HCT116 (cell line): ENCODE results near the gene KCNH3.

Experiments
- CBX3 ChIP-seq: IDR thresholded peaks from 2 replicates; pipeline ENCODE4 v1.6.1; 2012; ENCODE audit warnings: low read depth
- CEBPB ChIP-seq: IDR thresholded peaks from 2 replicates; pipeline ENCODE4 v1.6.1; 2012; ENCODE audit warnings: low read depth
- JUND ChIP-seq: IDR thresholded peaks from 2 replicates; pipeline ENCODE4 v1.6.1; 2012
- POLR2A ChIP-seq: IDR thresholded peaks from 2 replicates; pipeline ENCODE4 v1.7.0; 2011; ENCODE audit warnings: borderline replicate concordance; ENCODE audit not compliant: insufficient read depth, insufficient read length; ENCODE audit errors: extremely low read depth
- TF ChIP-seq, protein P1 (sequence below), 3 experiments: fragments of 200-600 bp in 1 of 3; sonication (generic) in 1 of 3; IDR thresholded peaks in 2 of 3; conservative IDR thresholded peaks in 1 of 3; 2 replicates each; pipeline ENCODE4 v1.5.1; 2012 to 2017; ENCODE audit warnings: low read depth in 2 of 3, low read length in 2 of 3, antibody characterized with exemption in 1 of 3, borderline replicate concordance in 1 of 3, control low read depth in 1 of 3, mild to moderate bottlenecking in 1 of 3, mixed read lengths in 1 of 3, mixed run types in 1 of 3, moderate library complexity in 1 of 3; ENCODE audit not compliant: insufficient read depth in 1 of 3

DNA sequence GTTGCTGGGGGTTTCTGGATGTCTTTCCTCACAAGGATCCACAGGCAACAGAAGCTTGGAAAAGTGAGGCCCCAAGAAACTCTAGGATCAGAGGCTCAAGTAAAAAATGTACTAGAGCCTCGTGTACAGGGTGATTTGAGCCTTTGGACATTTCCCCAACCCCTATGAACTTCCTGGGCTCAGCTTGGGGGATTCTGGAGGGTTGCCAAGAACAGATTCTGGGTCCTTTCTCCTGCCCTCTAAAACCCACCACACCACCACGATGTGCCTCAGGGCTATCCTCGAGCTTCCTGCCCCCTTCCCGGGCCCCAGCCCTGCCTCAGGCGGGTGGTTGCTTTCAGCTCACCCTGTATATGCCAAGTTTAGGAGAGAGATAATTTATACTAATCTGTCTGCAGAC, 66.0 kb downstream of the KCNH3 start:
- TF ChIP-seq, protein P1, sequence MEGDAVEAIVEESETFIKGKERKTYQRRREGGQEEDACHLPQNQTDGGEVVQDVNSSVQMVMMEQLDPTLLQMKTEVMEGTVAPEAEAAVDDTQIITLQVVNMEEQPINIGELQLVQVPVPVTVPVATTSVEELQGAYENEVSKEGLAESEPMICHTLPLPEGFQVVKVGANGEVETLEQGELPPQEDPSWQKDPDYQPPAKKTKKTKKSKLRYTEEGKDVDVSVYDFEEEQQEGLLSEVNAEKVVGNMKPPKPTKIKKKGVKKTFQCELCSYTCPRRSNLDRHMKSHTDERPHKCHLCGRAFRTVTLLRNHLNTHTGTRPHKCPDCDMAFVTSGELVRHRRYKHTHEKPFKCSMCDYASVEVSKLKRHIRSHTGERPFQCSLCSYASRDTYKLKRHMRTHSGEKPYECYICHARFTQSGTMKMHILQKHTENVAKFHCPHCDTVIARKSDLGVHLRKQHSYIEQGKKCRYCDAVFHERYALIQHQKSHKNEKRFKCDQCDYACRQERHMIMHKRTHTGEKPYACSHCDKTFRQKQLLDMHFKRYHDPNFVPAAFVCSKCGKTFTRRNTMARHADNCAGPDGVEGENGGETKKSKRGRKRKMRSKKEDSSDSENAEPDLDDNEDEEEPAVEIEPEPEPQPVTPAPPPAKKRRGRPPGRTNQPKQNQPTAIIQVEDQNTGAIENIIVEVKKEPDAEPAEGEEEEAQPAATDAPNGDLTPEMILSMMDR (IDR thresholded peaks at IDR 0.05 in 2 of 3, conservative IDR thresholded peaks at IDR 0.05 in 1 of 3; ENCODE audit: borderline replicate concordance in 1 of 3, insufficient read depth in 1 of 3, low read depth in 2 of 3, low read length in 2 of 3), result no peak
- TF ChIP-seq CEBPB (no peak), POLR2A (no peak), JUND (no peak), CBX3 (no peak)
